CD4-positive, alpha-beta T cell treated with Interferon gamma for 1 hour (primary cell): ENCODE data around the gene ITIH3.

Experiments used
- DNase-seq: peaks from one replicate; pipeline ENCODE4 v3.0.0-alpha.2; 2020

ITIH3 gene

DNA sequence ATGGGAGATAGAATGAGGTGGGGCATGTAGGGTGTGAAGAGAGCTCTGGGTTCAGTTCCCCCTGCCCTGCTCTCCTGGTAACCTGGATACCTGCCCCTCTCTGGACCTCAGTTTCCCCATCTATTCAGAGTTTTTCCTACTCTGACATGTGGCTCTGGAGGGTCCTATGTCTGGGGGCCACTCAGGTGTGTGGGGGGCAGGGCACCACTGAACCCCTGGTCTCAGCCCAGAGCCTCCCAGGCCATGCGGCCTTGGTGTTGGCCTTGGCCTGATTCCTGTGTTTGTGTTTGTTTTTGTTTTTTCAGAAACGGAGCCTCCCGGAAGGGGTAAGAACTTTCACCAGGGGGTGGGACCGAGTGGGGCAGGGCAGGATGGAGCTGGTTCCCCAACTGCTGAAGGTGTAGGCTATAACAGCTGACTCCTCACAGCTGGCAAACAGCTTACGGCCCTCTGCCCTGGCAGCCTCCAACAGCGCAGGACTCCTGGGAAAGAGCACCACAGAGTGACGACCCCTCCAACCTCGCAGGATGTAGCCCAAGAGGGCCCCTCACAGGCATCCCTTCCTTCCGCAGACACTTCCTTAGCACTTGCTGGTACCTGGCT, 803 bp downstream of the ITIH3 start:
- DNase-seq: no peak

DNA sequence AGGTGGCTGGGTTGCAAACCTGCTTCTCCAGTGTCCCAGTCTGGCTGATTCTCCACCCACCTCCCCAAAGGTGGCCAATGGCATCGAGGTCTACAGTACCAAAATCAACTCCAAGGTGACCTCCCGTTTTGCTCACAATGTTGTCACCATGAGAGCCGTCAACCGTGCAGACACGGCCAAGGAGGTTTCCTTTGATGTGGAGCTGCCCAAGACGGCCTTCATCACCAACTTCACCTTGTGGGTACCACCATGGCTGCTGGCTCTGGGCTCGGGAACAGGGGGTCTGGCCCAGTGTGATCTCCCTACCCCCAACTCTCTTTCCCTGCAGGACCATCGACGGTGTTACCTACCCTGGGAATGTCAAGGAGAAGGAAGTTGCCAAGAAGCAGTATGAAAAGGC, 1.8 kb downstream of the ITIH3 start:
- DNase-seq: no peak

DNA sequence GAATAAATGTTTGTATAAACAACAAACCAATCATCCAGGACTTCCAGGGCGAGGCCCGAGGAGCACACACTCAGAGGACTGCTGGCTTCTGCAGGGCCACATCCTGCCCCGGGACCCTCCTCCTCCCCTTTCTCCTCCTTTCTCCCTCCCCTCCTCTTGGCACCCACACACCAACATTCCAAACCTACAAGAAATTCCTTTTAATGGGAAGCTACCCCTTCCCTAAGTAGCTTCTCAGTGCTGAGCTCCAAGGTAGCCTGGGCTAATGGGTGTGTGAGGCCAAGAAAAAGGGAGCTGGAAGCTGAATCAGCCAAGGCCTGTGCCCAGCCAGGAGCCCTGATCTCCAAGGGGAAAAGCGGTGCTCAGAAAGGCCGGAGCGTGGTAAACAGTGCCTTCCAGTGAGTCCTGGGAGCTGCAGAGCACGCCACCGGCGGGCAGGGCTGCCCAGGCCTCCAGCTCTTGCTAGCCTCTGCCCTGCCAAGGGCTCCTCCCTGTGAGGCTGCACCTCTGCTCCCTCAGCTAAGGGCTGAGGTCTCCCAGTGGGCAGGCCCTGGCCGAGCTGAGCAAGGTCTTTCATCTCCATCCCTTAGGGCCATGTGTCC, 3.9 kb downstream of the ITIH3 start:
- no peak for DNase-seq

DNA sequence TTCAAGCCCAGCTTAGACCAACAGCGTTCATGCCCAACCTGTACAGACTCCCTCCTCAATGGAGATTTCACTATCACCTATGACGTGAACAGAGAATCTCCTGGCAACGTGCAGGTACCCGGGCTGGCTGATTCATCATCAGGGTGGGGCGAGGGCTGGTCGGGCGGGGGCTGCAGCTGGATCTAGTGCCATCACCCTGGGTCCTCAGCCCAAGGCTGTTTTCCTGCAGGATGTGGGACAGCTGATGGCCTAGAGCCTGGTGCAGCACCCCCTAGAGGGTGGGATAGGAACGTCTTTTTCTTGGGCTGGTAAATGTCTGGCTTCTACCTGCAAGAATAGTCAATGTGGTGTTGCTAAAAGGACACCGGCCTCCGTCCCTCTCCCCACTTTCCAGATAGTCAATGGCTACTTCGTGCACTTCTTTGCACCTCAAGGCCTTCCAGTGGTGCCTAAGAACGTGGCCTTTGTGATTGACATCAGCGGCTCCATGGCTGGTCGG, 4.4 kb downstream of the ITIH3 start:
- DNase-seq: peak; percentile 3

- DNase-seq: no peak
Measured at GRCh38 chr3:52800079-52800478, 5.5 kb downstream of the ITIH3 start.

GRCh38 chr3:52801839-52802238, 7.2 kb downstream of the ITIH3 start:
- DNase-seq: no peak

- no peak for DNase-seq
Measured at GRCh38 chr3:52805270-52806039, 10.9 kb downstream of the ITIH3 start.

GRCh38 chr3:52809149-52809548, 14.6 kb downstream of the ITIH3 start:
- no peak for DNase-seq

- DNase-seq: no peak
Measured at GRCh38 chr3:52809662-52810377, 15.2 kb downstream of the ITIH3 start.

GRCh38 chr3:52810923-52811322, 16.3 kb downstream of the ITIH3 start:
- no peak for DNase-seq

DNA sequence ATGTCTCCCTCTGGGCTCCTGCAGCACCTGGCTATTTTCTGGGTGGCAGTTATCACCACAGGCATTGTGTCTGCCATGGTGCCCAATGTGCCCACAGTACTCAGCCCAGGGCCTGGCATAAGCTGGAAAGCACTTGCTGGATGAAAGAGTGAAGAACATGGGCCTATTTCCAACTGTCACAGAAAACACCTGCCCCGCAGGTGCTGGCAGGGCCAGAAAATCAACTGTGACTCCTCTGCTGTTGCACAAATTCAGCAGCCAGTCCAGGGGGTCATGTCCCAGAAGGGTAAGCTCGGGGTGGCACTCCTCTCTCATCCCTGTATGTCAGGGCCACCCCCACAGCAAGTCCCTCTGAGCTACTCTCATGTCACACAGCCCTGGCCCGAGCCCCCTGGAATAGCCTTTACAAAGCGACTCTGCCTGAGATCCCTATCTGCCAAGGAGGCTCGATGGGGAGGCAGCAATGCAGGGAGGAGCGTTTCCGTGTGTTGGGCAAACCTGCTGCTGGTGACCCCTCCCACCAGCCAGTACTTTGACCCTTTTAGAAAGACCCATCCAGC, 16.9 kb downstream of the ITIH3 start:
- no peak for DNase-seq

- DNase-seq: no peak
Measured at GRCh38 chr3:52813810-52814209, 19.2 kb downstream of the ITIH3 start.

- DNase-seq: no peak
Measured at GRCh38 chr3:52816199-52816598, 21.6 kb downstream of the ITIH3 start.

DNA sequence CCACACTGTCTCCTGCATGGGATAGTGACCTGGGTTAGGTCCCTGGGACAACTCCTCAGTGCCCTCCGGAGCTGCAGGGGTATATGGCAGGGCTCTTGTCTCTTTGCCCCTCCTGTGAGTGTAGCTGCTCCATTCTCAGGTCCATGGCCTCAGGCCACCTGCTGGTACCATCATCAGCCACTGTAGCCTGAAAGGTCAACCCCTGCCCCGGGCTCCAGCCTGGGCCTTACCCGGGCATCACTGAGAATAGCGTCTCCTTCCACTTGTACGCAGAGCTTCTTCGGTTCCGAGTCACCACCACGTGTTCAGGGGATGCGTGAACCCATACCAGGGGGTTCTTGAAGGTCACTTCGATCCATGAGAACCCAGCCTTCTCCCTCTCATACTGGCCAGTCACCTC, 22.1 kb downstream of the ITIH3 start:
- no peak for DNase-seq

GRCh38 chr3:52817221-52817620, 22.6 kb downstream of the ITIH3 start:
- no peak for DNase-seq

GRCh38 chr3:52817860-52818259, 23.3 kb downstream of the ITIH3 start:
- no peak for DNase-seq

DNA sequence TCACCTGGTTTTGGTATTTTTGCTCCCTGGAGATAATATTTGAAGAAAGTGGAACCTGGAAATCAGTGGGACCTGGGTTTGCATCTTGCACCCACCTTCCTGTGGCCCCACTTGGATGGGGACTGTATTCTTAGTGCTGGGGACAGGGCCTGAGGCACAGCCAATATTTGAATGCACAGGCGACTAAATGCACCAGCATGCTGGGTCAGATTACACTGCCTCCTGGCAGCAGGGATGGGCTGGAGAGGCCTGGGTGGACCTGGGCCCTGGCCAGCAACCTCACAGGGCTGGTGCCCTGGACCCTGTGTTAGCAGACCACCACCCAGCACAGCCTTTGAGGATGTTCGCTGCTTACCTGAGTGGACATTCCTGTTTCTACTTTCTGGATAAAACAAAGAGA, 25.3 kb downstream of the ITIH3 start:
- DNase-seq: no peak

DNA sequence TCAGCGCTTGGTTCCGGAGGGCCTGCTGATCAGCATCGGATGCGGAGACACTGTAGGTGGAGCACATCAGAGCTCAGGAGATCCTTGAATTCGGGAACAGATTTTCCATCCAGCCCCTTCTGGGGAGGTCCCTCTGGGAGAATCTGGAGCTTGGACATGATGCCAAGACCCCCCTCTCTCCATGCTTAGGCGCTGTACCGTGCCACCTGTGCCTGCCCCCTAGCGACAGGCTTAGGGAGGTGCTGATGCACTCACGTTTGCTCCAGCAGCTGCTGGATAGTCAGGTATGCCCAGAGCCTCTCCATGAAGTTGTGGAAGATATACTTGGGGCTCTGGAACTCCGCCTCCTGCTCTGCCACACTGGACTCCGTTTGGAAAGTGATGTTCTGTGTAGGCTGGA, 26.1 kb downstream of the ITIH3 start:
- DNase-seq: no peak

- no peak for DNase-seq
Measured at GRCh38 chr3:52822363-52822762, 27.8 kb downstream of the ITIH3 start.

- DNase-seq: no peak
Measured at GRCh38 chr3:52824037-52824436, 29.4 kb downstream of the ITIH3 start.

GRCh38 chr3:52827441-52827840, 32.8 kb downstream of the ITIH3 start:
- no peak for DNase-seq

- DNase-seq: no peak
Measured at GRCh38 chr3:52827866-52828376, 33.3 kb downstream of the ITIH3 start.

DNA sequence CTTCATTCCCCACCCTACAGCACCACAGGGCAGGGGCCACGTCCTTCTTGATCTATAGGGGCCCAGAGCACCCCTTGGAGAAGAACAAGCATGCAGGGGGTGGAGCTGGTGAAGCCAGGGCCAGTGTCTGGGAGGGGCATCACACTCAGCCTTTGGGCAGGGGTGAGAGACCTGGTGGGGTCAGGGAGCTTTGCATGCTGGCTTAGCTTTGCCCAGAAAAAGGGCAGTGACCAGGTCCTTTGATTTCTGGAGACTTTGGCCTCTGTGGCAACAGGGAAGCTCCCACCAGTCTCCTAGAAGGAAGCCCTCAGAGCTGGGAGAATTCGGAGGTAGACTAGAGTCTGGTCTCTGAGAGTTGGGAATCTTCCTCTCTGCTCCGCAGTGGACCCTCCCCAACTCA, 34.9 kb downstream of the ITIH3 start:
- DNase-seq: no peak
